HCT116 (cell line): Measurements from ENCODE around the gene RPL26. TPM values are rescaled to one million over a fixed set of nuclear protein-coding genes. Genes with fewer than 3 reads are reported as not detected.

Experiments used
- ATAC-seq: fragments of 200-7000 bp; cut with Tn5 transposase; 2 replicates; pipeline ENCODE4 v1.9.1; 2020; ENCODE audit warnings: mild to moderate bottlenecking, moderate library complexity
- BruUV-seq: library from RNA; stranded (reverse); fragments of 400-500 nt; replicated peaks from 2 replicates; lab custom pipeline; 2021; lab: Mats Ljungman, UMichigan
- CTCF ChIA-PET: fragments of 300-600 bp; sonication (Branson Sonifier 250); formaldehyde crosslinking; loops from one replicate; lab custom pipeline; 2021; ENCODE audit warnings: antibody characterized with exemption; lab: Charles Lee
- POLR2A ChIA-PET: fragments of 300-600, 350-600 bp; sonication (Branson Sonifier 250); formaldehyde crosslinking; loops from one replicate; lab custom pipeline; 2021; ENCODE audit warnings: antibody characterized with exemption; lab: Charles Lee
- RAD21 ChIA-PET, 2 experiments: fragments of 300-600 bp; sonication (Branson Sonifier 250); formaldehyde crosslinking; loops; one replicate each; lab custom pipeline; 2023; ENCODE audit warnings: low total read pairs in 2 of 2; ENCODE audit not compliant: uncharacterized antibody in 2 of 2, unreplicated experiment in 2 of 2, low non-redundant PET in 1 of 2; lab: Charles Lee
- DNase-seq: peaks from one replicate; pipeline ENCODE4 v3.0.0-alpha.2; 2010; ENCODE audit warnings: low read depth, low spot score
- H2AFZ ChIP-seq: fragments of 200-600 bp; shearing (Covaris generic), sonication (generic); 2 replicates; pipeline ENCODE4 v1.6.1; 2017; ENCODE audit warnings: low read depth, mixed run types, mixed read lengths, antibody characterized with exemption, low read length; ENCODE audit not compliant: poor library complexity, severe bottlenecking
- H3K27ac ChIP-seq: 2 replicates; pipeline ENCODE4 v1.5.1; 2012; ENCODE audit warnings: low read depth, low read length
- H3K27me3 ChIP-seq: fragments of 200-600 bp; sonication (generic); 2 replicates; pipeline ENCODE4 v1.6.1; 2016; ENCODE audit warnings: mixed run types, low read length, mixed read lengths; ENCODE audit not compliant: insufficient read depth
- H3K36me3 ChIP-seq, 2 experiments: fragments of 200-500 bp in 1 of 2; fragments of 200-600 bp in 1 of 2; sonication (Bioruptor generic) in 1 of 2; sonication (generic) in 1 of 2; 2 replicates each; pipeline versions ENCODE4 v1.5.1 to v1.6.1; 2014 to 2016; ENCODE audit warnings: low read length in 2 of 2, inconsistent platforms in 1 of 2, mixed read lengths in 1 of 2, mixed run types in 1 of 2; ENCODE audit not compliant: insufficient read depth in 2 of 2, control insufficient read depth in 1 of 2
- H3K4me1 ChIP-seq, 2 experiments: fragments of 200-600 bp in 1 of 2; sonication (generic) in 1 of 2; 2 replicates each; pipeline versions ENCODE4 v1.5.1 to v1.6.1; 2012 to 2017; ENCODE audit warnings: low read length in 2 of 2, inconsistent platforms in 1 of 2, mild to moderate bottlenecking in 1 of 2, mixed read lengths in 1 of 2, mixed run types in 1 of 2, moderate library complexity in 1 of 2; ENCODE audit not compliant: insufficient read depth in 2 of 2, control insufficient read depth in 1 of 2
- H3K4me2 ChIP-seq: fragments of 200-600 bp; sonication (generic); 2 replicates; pipeline ENCODE4 v1.6.1; 2017; ENCODE audit warnings: mixed run types, low read length, mixed read lengths
- H3K4me3 ChIP-seq, 2 experiments: fragments of 200-600 bp in 1 of 2; sonication (generic) in 1 of 2; replicated peaks in 1 of 2; 2 replicates each; pipeline ENCODE4 v1.5.1; 2011 to 2016; ENCODE audit warnings: low read length in 2 of 2, control low read depth in 1 of 2, low read depth in 1 of 2, mild to moderate bottlenecking in 1 of 2, mixed read lengths in 1 of 2, mixed run types in 1 of 2
- H3K79me2 ChIP-seq: fragments of 200-600 bp; sonication (generic); 2 replicates; pipeline ENCODE4 v1.6.1; 2017; ENCODE audit warnings: mild to moderate bottlenecking, mixed run types, low read length, moderate library complexity, mixed read lengths; ENCODE audit not compliant: insufficient read depth
- H3K9ac ChIP-seq: fragments of 200-600 bp; sonication (generic); 2 replicates; pipeline ENCODE4 v1.6.1; 2016; ENCODE audit warnings: low read length, mixed read lengths
- H3K9me2 ChIP-seq: fragments of 200-600 bp; sonication (generic), shearing (Covaris generic); 2 replicates; pipeline ENCODE4 v1.6.1; 2017; ENCODE audit warnings: mixed run types, mild to moderate bottlenecking, moderate library complexity; ENCODE audit not compliant: insufficient read depth
- H3K9me3 ChIP-seq, 2 experiments: fragments of 200-500 bp in 1 of 2; fragments of 200-600 bp in 1 of 2; sonication (Bioruptor generic) in 1 of 2; sonication (generic) in 1 of 2; 2 replicates each; pipeline ENCODE4 v1.6.1; 2014 to 2017; ENCODE audit warnings: low read length in 2 of 2, mixed read lengths in 2 of 2, inconsistent platforms in 1 of 2, low read depth in 1 of 2, mild to moderate bottlenecking in 1 of 2, mixed run types in 1 of 2, moderate library complexity in 1 of 2; ENCODE audit not compliant: control insufficient read depth in 1 of 2, insufficient read depth in 1 of 2
- H4K20me1 ChIP-seq: fragments of 200-600 bp; sonication (generic), shearing (Covaris generic); 2 replicates; pipeline ENCODE4 v1.6.1; 2017; ENCODE audit warnings: mixed run types, mild to moderate bottlenecking, moderate library complexity; ENCODE audit not compliant: insufficient read depth
- CTCF ChIP-seq, 3 experiments: fragments of 200-600 bp in 1 of 3; sonication (generic) in 1 of 3; IDR thresholded peaks in 2 of 3; conservative IDR thresholded peaks in 1 of 3; 2 replicates each; pipeline ENCODE4 v1.5.1; 2012 to 2017; ENCODE audit warnings: low read depth in 2 of 3, low read length in 2 of 3, antibody characterized with exemption in 1 of 3, borderline replicate concordance in 1 of 3, control low read depth in 1 of 3, mild to moderate bottlenecking in 1 of 3, mixed read lengths in 1 of 3, mixed run types in 1 of 3, moderate library complexity in 1 of 3; ENCODE audit not compliant: insufficient read depth in 1 of 3
- ELF1 ChIP-seq: IDR thresholded peaks from 2 replicates; pipeline ENCODE4 v1.6.1; 2012; ENCODE audit warnings: low read depth, borderline replicate concordance
- EZH2 ChIP-seq: fragments of 200-600 bp; sonication (generic); IDR thresholded peaks from 2 replicates; pipeline ENCODE4 v1.6.1; 2017; ENCODE audit warnings: antibody characterized with exemption, mixed run types
- EZH2phosphoT487 ChIP-seq: fragments of 200-600 bp; IDR thresholded peaks from 2 replicates; pipeline ENCODE4 v1.6.1; 2018; ENCODE audit warnings: antibody characterized with exemption, borderline replicate concordance
- FOSL1 ChIP-seq: IDR thresholded peaks from 2 replicates; pipeline ENCODE4 v1.6.1; 2012; ENCODE audit warnings: low read depth
- POLR2A ChIP-seq: IDR thresholded peaks from 2 replicates; pipeline ENCODE4 v1.7.0; 2011; ENCODE audit warnings: borderline replicate concordance; ENCODE audit not compliant: insufficient read depth, insufficient read length; ENCODE audit errors: extremely low read depth
- POLR2AphosphoS5 ChIP-seq: IDR thresholded peaks from 2 replicates; pipeline ENCODE4 v1.6.1; 2011; ENCODE audit warnings: mild to moderate bottlenecking, low read depth, low read length, moderate library complexity
- RAD21 ChIP-seq: IDR thresholded peaks from 2 replicates; pipeline ENCODE4 v1.6.1; 2012; ENCODE audit warnings: low read depth, mild to moderate bottlenecking
- SIN3A ChIP-seq: IDR thresholded peaks from 2 replicates; pipeline ENCODE4 v1.6.1; 2012; ENCODE audit warnings: low read depth
- SP1 ChIP-seq: IDR thresholded peaks from 2 replicates; pipeline ENCODE4 v1.6.1; 2012; ENCODE audit warnings: low read depth
- ZBTB33 ChIP-seq: IDR thresholded peaks from 2 replicates; pipeline ENCODE4 v1.6.1; 2011; ENCODE audit warnings: mild to moderate bottlenecking, low read length, moderate library complexity; ENCODE audit not compliant: insufficient replicate concordance; ENCODE audit errors: extremely low read depth
- ZFX ChIP-seq: fragments of 450-650 bp; IDR thresholded peaks from 2 replicates; pipeline ENCODE4 v1.6.1; 2017
- intact Hi-C: fragments of 100-400 bp; cut with micrococcal nuclease; formaldehyde crosslinking; loops from 2 replicates; pipeline ENCODE4 v1.10.0; 2022
- total RNA-seq: library from RNA; stranded (reverse); gene quantifications from one replicate; pipeline ENCODE4 v1.2.1, GENCODE V29; 2021; ENCODE audit not compliant: unreplicated experiment

The RPL26 gene
- total RNA-seq, 1 experiment from 2014 or later = 2,603 TPM

DNA sequence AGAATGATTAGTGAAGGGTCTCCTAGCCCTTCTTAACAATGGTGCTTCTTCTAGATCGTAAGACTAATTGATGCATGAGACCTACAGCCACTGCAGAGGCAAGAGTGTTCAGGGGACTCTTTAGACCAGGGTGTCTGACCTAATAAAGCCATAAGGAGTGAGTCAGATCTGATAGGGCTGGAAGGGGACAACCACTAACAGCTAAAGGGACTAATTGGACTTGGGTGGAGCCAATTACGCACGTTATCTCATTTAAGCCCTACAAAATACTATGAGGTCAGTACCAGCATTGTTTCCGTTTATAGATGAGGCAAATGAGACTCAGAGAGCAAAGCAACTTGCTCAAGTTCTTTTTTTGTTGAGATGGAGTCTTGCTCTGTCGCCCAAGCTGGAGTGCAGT lies 29.1 kb upstream of the RPL26 start:
- CTCF ChIA-PET = no interaction called here
- H3K4me1 ChIP-seq = peaks cover 9 to 32% of the 10 kb centered on the region in 2 experiments
- H3K9ac ChIP-seq = no peak overlapping the region
- no peak for ATAC-seq
- no peaks in the 10 kb centered on the region for H3K79me2 ChIP-seq
- intact Hi-C loops = no loop called here
- no peaks in the 10 kb centered on the region for H3K9me2 ChIP-seq
- H3K27ac ChIP-seq = no peak overlapping the region
- DNase-seq = no peak
- no peak overlapping the region for H3K4me2 ChIP-seq
- BruUV-seq = no TSS peak
- POLR2A ChIA-PET = no interaction called here
- H4K20me1 ChIP-seq = no peaks in the 10 kb centered on the region
- no peaks in the 10 kb centered on the region for H3K9me3 ChIP-seq
- H3K27me3 ChIP-seq = no peaks in the 10 kb centered on the region
- RAD21 ChIA-PET = no interaction called here
- no peak for TF ChIP-seq FOSL1
- TF ChIP-seq POLR2A = no peak
- no peak for TF ChIP-seq ZBTB33
- no peak for TF ChIP-seq SP1
- no peak for TF ChIP-seq POLR2AphosphoS5
- no peak for TF ChIP-seq ELF1
- no peak for TF ChIP-seq ZFX
- TF ChIP-seq SIN3A = no peak
- no peak for TF ChIP-seq RAD21
- no peak for TF ChIP-seq EZH2phosphoT487
- no peak for TF ChIP-seq EZH2
- TF ChIP-seq CTCF (IDR thresholded peaks at IDR 0.05 in 2 of 3, conservative IDR thresholded peaks at IDR 0.05 in 1 of 3; ENCODE audit: borderline replicate concordance in 1 of 3, insufficient read depth in 1 of 3, low read depth in 2 of 3, low read length in 2 of 3) = no peak
- TF ChIP-seq, all 23 proteins: peak for 0
- Histone ChIP-seq H2AFZ (no peak overlapping the region), H3K36me3 (no peaks in the 10 kb centered on the region), H3K4me3 (no peak overlapping the region)
